Neural progenitor cell (in vitro differentiated cells): ENCODE data around the gene AHNAK2.

ENCODE experiments used
- CTCF ChIP-seq: fragments of 200-600 bp; sonication (generic); IDR thresholded peaks from 2 replicates; pipeline ENCODE4 v1.5.1; 2017; ENCODE audit warnings: antibody characterized with exemption, mild to moderate bottlenecking
- EZH2 ChIP-seq: fragments of 200-600 bp; sonication (generic); IDR thresholded peaks from 2 replicates; pipeline ENCODE4 v1.6.1; 2017; ENCODE audit warnings: antibody characterized with exemption, mild to moderate bottlenecking, moderate library complexity

DNA sequence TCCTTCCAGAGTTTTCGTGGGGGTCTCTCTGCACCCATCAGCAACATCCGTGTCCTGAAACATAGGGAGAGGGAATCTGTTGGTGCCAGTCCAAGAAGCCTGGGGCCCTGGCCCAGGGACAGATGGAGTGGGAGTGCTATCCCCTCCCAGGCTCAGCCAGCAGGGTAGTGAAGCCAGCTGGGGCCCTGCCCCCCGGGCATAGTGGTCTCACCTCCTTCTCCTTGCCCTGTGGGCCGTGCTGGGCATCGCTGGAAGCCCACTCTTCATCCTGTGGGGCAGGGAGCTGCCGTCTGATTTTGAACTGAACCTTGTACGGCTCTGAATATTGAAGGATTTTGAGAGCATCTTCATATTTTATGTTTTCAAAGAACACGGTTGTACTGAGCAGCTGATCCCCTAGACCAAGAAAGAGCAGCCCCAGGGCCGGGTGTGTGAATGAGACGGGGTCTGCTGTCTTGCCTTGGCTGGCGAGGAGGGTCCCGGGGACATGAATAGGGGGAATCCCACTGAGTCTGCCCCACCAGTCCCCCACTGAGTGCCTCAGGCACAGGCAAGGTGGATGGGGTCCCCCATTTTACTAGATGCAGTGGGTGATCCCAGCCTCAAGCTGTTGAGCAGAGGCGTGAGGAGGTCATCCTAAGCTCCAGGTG lies 23.3 kb downstream of the AHNAK2 start:
- no peak for TF ChIP-seq CTCF
- no peak for TF ChIP-seq EZH2
